SK-N-DZ (cell line): ENCODE results near the gene RBM28.
A peak's percentile ranks its signal among the peaks of the same experiment; 100 is the strongest.

Source experiments
- DNase-seq: peaks from one replicate; pipeline ENCODE4 v3.0.0-alpha.2; 2015; ENCODE audit warnings: low spot score

The RBM28 gene

GRCh38 chr7:128374041-128374440 lies 30.3 kb upstream of the RBM28 start:
- DNase-seq = no peak

- DNase-seq = no peak
These were observed 29.9 kb upstream of the RBM28 start for GRCh38 chr7:128373606-128374005.

- no peak for DNase-seq
These were observed 26.8 kb upstream of the RBM28 start for GRCh38 chr7:128370491-128370890.

- no peak for DNase-seq
These were observed 23.3 kb upstream of the RBM28 start for GRCh38 chr7:128366986-128367385.

- no peak for DNase-seq
These were observed 22.6 kb upstream of the RBM28 start for GRCh38 chr7:128366300-128366699.

GRCh38 chr7:128365432-128365831 lies 21.7 kb upstream of the RBM28 start:
- no peak for DNase-seq

- no peak for DNase-seq
These were observed 20.6 kb upstream of the RBM28 start for GRCh38 chr7:128364166-128364870.

- peak; percentile 55 for DNase-seq
These were observed 19.6 kb upstream of the RBM28 start for GRCh38 chr7:128363261-128363721.

GRCh38 chr7:128362670-128363069 lies 19.0 kb upstream of the RBM28 start:
- no peak for DNase-seq

GRCh38 chr7:128361411-128362379 lies 18.0 kb upstream of the RBM28 start, which contains the start of gene PRRT4:
PRRT4 (minus strand) TSS chr7:128361690.
- no peak for DNase-seq

- no peak for DNase-seq
These were observed 16.6 kb upstream of the RBM28 start for GRCh38 chr7:128360359-128360678.

- DNase-seq = no peak
These were observed 16.2 kb upstream of the RBM28 start for GRCh38 chr7:128359939-128360338.

GRCh38 chr7:128359336-128359735 lies 15.6 kb upstream of the RBM28 start:
- DNase-seq = no peak

- no peak for DNase-seq
These were observed 14.5 kb upstream of the RBM28 start for GRCh38 chr7:128358233-128358632.

GRCh38 chr7:128357217-128357613 lies 13.5 kb upstream of the RBM28 start:
- DNase-seq = peak; percentile 89

- DNase-seq = peak; percentile 88
These were observed 13.0 kb upstream of the RBM28 start for GRCh38 chr7:128356546-128357216.

GRCh38 chr7:128353610-128354009 lies 9.9 kb upstream of the RBM28 start:
- DNase-seq = no peak

GRCh38 chr7:128353189-128353588 lies 9.5 kb upstream of the RBM28 start:
- no peak for DNase-seq

- no peak for DNase-seq
These were observed 8.9 kb upstream of the RBM28 start for GRCh38 chr7:128352636-128353035.

- DNase-seq = no peak
These were observed 8.4 kb upstream of the RBM28 start for GRCh38 chr7:128352153-128352537.

GRCh38 chr7:128351296-128352152 lies 7.8 kb upstream of the RBM28 start:
- no peak for DNase-seq
